Colonic mucosa (tissue), 4 donors: ENCODE results near the gene SLC2A2. TPM values are rescaled to one million over a fixed set of nuclear protein-coding genes. Genes with fewer than 3 reads are reported as not detected.

ENCODE experiments used
- DNase-seq: peaks from one replicate; pipeline ENCODE4 v3.0.0-alpha.2; 2020
- H3K27ac ChIP-seq: fragments of 200-600 bp; one replicate; pipeline ENCODE4 v1.8.0; 2021
- H3K27me3 ChIP-seq: fragments of 200-600 bp; one replicate; pipeline ENCODE4 v1.8.0; 2021
- H3K36me3 ChIP-seq: fragments of 200-600 bp; one replicate; pipeline ENCODE4 v1.8.0; 2021
- H3K4me1 ChIP-seq: fragments of 200-600 bp; one replicate; pipeline ENCODE4 v1.8.0; 2021; ENCODE audit warnings: mild to moderate bottlenecking
- H3K4me3 ChIP-seq: fragments of 200-600 bp; one replicate; pipeline ENCODE4 v1.8.0; 2021
- H3K9ac ChIP-seq, 2 donors: one replicate each; pipeline ENCODE4 v1.7.0; 2013; ENCODE audit warnings: control low read depth in 2 of 2, low read depth in 2 of 2, low read length in 2 of 2
- H3K9me3 ChIP-seq: fragments of 200-600 bp; one replicate; pipeline ENCODE4 v1.8.0; 2021
- intact Hi-C: fragments of 100-400 bp; cut with DNase I; formaldehyde crosslinking; loops from one replicate; pipeline ENCODE4 v1.14.1; 2022
- total RNA-seq, 2 donors: library from RNA; stranded (reverse); fragmentation: NEBNext Ultra II Directional in 1 of 2; extraction: Animal tissue kit (Norgen Biotek cat#: 25700) in 1 of 2; gene quantifications; one replicate each; pipeline ENCODE4 v1.2.1, GENCODE V29; 2021
- TF ChIP-seq, protein P1 (sequence below): fragments of 200-600 bp; IDR thresholded peaks from one replicate; pipeline ENCODE4 v1.8.0; 2022; ENCODE audit warnings: antibody characterized with exemption, mild to moderate bottlenecking
- donor health status: healthy.
- donor health status: DM: no; HTN: no; CAD: no.
- donor health status: DM: no; HTN: no; CAD: no.

SLC2A2 gene
- total RNA-seq, 2 donors from 2014 or later = 0.08 to 0.27 TPM

DNA sequence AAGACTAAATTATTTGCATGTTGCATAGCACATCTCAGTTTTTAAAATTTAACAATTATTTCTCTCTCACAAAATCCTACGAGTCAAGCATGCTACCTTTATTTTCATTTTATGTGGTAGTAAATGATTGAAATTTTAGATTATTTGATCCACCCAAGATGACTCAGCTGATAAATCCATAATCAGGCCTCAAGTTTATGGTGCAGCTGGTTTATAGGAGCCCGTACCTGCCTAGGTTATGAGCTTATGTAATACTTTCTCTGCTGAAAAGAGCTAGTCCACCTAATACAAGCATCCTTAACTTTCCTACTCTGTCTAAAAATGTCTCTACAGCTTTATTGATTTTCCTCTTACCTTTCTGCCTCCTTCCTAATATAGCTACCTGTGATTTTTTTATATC lies 41.2 kb downstream of the SLC2A2 start:
- Histone ChIP-seq H3K36me3 (no peaks in the 10 kb centered on the region), H3K9ac (no peak overlapping the region), H3K4me3 (no peak overlapping the region), H3K27ac (no peak overlapping the region), H3K4me1 (no peaks in the 10 kb centered on the region), H3K9me3 (no peaks in the 10 kb centered on the region), H3K27me3 (no peaks in the 10 kb centered on the region)
- TF ChIP-seq, protein P1, sequence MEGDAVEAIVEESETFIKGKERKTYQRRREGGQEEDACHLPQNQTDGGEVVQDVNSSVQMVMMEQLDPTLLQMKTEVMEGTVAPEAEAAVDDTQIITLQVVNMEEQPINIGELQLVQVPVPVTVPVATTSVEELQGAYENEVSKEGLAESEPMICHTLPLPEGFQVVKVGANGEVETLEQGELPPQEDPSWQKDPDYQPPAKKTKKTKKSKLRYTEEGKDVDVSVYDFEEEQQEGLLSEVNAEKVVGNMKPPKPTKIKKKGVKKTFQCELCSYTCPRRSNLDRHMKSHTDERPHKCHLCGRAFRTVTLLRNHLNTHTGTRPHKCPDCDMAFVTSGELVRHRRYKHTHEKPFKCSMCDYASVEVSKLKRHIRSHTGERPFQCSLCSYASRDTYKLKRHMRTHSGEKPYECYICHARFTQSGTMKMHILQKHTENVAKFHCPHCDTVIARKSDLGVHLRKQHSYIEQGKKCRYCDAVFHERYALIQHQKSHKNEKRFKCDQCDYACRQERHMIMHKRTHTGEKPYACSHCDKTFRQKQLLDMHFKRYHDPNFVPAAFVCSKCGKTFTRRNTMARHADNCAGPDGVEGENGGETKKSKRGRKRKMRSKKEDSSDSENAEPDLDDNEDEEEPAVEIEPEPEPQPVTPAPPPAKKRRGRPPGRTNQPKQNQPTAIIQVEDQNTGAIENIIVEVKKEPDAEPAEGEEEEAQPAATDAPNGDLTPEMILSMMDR = no peak
- intact Hi-C loops = no loop called here
- DNase-seq = no peak

DNA sequence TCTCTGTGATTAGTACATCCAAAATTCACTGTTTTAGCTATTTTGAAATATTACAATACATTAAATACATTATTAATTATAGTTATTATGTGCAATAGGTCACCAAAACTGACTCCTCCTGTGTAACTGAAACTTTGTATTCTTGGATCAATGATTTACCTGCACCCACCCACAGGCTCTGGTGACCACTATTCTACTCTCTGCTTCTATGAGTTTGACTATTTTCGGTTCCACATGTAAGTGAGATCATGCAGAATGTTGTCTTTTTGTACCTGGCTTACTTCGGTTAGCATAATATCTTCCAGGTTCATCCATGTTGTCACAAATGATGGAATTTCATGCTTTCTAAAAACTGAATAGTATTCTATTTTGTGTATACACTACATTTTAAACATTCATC lies 43.8 kb downstream of the SLC2A2 start:
- DNase-seq = no peak
- Histone ChIP-seq H3K4me1 (no peaks in the 10 kb centered on the region), H3K36me3 (no peaks in the 10 kb centered on the region), H3K27me3 (no peaks in the 10 kb centered on the region), H3K4me3 (no peak overlapping the region), H3K27ac (no peak overlapping the region), H3K9ac (no peak overlapping the region), H3K9me3 (no peaks in the 10 kb centered on the region)
- TF ChIP-seq, protein P1 = no peak
- intact Hi-C loops = no loop called here

DNA sequence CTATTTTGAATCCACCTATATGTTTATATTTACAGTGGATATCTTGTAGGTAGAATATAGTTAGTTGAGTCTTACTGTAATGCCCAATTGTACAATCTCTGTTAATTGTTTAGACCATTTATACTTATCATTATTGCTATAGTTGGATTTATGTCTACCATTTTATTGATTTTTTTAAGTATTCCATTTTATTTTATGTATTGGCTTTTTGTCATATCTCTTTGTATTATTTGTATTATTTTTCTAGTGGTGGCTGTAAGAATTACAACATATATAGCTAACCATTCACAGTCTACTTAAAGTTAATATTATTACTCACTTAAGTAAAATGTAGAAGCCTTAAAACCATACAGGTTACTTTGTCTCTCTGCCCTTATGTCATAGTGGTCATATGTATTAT lies 46.1 kb downstream of the SLC2A2 start:
- Histone ChIP-seq H3K27ac (no peak overlapping the region), H3K36me3 (no peaks in the 10 kb centered on the region), H3K9me3 (no peaks in the 10 kb centered on the region), H3K4me3 (no peak overlapping the region), H3K4me1 (no peaks in the 10 kb centered on the region), H3K9ac (no peak overlapping the region), H3K27me3 (no peaks in the 10 kb centered on the region)
- DNase-seq = no peak
- intact Hi-C loops = no loop called here
- TF ChIP-seq, protein P1 = no peak

DNA sequence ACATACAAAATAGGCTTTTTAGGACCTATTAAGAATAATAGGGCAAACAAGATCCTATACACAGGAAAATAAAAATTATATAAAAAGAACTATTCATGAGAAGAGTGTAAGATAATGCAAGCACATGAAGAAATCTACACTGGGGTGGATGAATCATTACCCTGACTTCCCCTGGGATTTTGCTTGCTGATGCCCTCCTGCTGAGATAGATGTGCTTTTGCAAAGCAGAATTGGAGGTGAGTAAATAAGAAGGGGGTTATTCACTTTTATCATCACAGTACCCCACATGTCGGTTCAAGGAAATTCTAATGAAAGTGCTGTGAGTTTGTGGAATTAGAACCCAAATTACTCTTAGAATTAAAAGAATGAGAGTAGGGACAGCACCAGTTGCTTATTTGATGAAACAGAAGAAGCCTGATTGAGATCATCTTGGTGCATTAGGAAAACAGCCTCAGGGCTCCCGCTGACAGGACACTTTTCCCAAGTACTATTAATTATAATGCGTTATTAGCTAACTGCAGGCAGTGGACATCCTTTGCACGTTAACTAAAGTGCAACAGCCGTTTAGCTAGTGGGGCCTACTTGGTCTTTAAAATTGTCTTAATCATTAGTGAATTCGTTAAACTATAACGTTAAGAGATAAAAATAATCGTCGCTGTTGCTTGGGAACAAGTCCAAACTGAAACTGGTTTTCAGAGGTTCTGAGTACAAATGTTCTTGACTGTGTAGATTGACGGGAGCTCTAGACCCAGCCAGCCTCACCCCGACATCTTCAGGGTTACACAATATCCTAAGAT lies 48.4 kb downstream of the SLC2A2 start:
- no peaks in the 10 kb centered on the region for H3K4me1 ChIP-seq
- no peak overlapping the region for H3K27ac ChIP-seq
- H3K9me3 ChIP-seq = no peaks in the 10 kb centered on the region
- H3K36me3 ChIP-seq = no peaks in the 10 kb centered on the region
- H3K4me3 ChIP-seq = no peak overlapping the region
- H3K9ac ChIP-seq = no peak overlapping the region
- intact Hi-C loops = no loop called here
- DNase-seq = no peak
- TF ChIP-seq, protein P1 = no peak
- no peaks in the 10 kb centered on the region for H3K27me3 ChIP-seq

DNA sequence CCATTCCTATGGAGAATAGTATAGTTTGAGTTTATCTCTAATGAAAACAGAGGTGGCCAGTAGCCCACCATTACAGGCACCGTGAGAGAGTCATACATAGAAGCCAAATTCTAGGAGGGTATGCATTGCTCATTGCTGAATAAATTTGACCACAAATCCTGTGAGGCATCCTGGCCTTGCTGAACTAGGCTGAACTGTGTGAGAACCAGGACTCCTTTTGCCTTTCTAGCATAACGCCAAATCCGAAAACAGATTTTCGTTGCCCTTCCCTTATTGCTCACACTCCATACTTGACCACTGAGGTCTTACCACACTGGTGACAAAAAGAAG lies 50.4 kb downstream of the SLC2A2 start:
- H3K27ac ChIP-seq = no peak overlapping the region
- TF ChIP-seq, protein P1 = no peak
- intact Hi-C loops = no loop called here
- no peaks in the 10 kb centered on the region for H3K9me3 ChIP-seq
- H3K36me3 ChIP-seq = no peaks in the 10 kb centered on the region
- no peak for DNase-seq
- no peak overlapping the region for H3K9ac ChIP-seq
- no peaks in the 10 kb centered on the region for H3K27me3 ChIP-seq
- no peaks in the 10 kb centered on the region for H3K4me1 ChIP-seq
- no peak overlapping the region for H3K4me3 ChIP-seq
